ENCODE measurements around the gene PEX1. TPM values are rescaled to one million over a fixed set of nuclear protein-coding genes. Genes with fewer than 3 reads are reported as not detected.
A peak's percentile ranks its signal among the peaks of the same experiment; 100 is the strongest.

PEX1 gene
- total RNA-seq, 4 donors from 2014 or later, result 17.2 to 29.6 (median 23.1) TPM

GRCh38 chr7:92466682-92467081 lies 61.6 kb downstream of the PEX1 start:
- intact Hi-C loops (cut with DNase I; ENCODE audit: low total_unique reads), result no loop called here
- in situ Hi-C loops (cut with MboI; ENCODE audit: low pct_ligation_motif_present in 1 of 4, low pct_unique_long_range_greater_than_20kb in 1 of 4, low sequenced_read_pairs in 3 of 4), result loop anchor here in 1 of 4 donors (25.0 kb wide), 1 partner anchor 629 kb away; no protein-coding TSS in a partner anchor
- no peak for DNase-seq
- TF ChIP-seq POLR2A (IDR thresholded peaks at IDR 0.05), result no peak
- no peak for TF ChIP-seq EP300 (IDR thresholded peaks at IDR 0.05; ENCODE audit: low read depth)
- TF ChIP-seq CTCF (IDR thresholded peaks at IDR 0.05), result no peak
- TF ChIP-seq POLR2AphosphoS5 (IDR thresholded peaks at IDR 0.05), result no peak
- Histone ChIP-seq H3K4me1 (no peaks in the 10 kb centered on the region), H3K4me3 (no peak overlapping the region), H3K27me3 (no peaks in the 10 kb centered on the region), H3K9me3 (no peaks in the 10 kb centered on the region), H3K27ac (no peak overlapping the region), H3K36me3 (peaks cover 0 to 5% (median 0%) of the 10 kb centered on the region in 4 donors)
- WGBS, 2 donors (ENCODE audit: low coverage in 1 of 2), result 45 to 69% methylated on average over 2 of the region's 2 CpGs

- no peak for DNase-seq
- in situ Hi-C loops (cut with MboI; ENCODE audit: low pct_ligation_motif_present in 1 of 4, low pct_unique_long_range_greater_than_20kb in 1 of 4, low sequenced_read_pairs in 3 of 4), result loop anchor here in 1 of 4 donors (25.0 kb wide), 1 partner anchor 627 kb away; no protein-coding TSS in a partner anchor
Observed at GRCh38 chr7:92464515-92464914, 63.8 kb downstream of the PEX1 start.

GRCh38 chr7:92462560-92462959 lies 65.8 kb downstream of the PEX1 start:
- in situ Hi-C loops (cut with MboI; ENCODE audit: low pct_ligation_motif_present in 1 of 4, low pct_unique_long_range_greater_than_20kb in 1 of 4, low sequenced_read_pairs in 3 of 4) (loop anchor here in 1 of 4 donors (25.0 kb wide), 1 partner anchor 625 kb away; no protein-coding TSS in a partner anchor), intact Hi-C loops (cut with DNase I; ENCODE audit: low total_unique reads) (no loop called here)
- Histone ChIP-seq H3K9me3 (no peaks in the 10 kb centered on the region), H3K27ac (no peak overlapping the region), H3K4me1 (peaks cover 0 to 5% (median 0%) of the 10 kb centered on the region in 4 donors), H3K36me3 (peaks cover 0 to 5% (median 0%) of the 10 kb centered on the region in 4 donors), H3K4me3 (no peak overlapping the region), H3K27me3 (no peaks in the 10 kb centered on the region)
- WGBS, 2 donors (ENCODE audit: low coverage in 1 of 2), result 92 to 95% methylated on average over 2 to 3 of the region's 3 CpGs
- no peak for DNase-seq
- TF ChIP-seq CTCF (IDR thresholded peaks at IDR 0.05) (no peak), POLR2A (IDR thresholded peaks at IDR 0.05) (no peak), POLR2AphosphoS5 (IDR thresholded peaks at IDR 0.05) (no peak), EP300 (IDR thresholded peaks at IDR 0.05; ENCODE audit: low read depth) (no peak)

More at GRCh38 chr7:92464515-92464914, 63.8 kb downstream of the PEX1 start:
- intact Hi-C loops (cut with DNase I; ENCODE audit: low total_unique reads), result no loop called here
- WGBS, 2 donors (ENCODE audit: low coverage in 1 of 2), result 67 to 83% methylated on average over 2 to 3 of the region's 3 CpGs
- Histone ChIP-seq H3K27ac (no peak overlapping the region), H3K4me1 (peaks cover 0 to 5% (median 0%) of the 10 kb centered on the region in 4 donors), H3K36me3 (peaks cover 0 to 5% (median 0%) of the 10 kb centered on the region in 4 donors), H3K4me3 (no peak overlapping the region), H3K9me3 (no peaks in the 10 kb centered on the region), H3K27me3 (no peaks in the 10 kb centered on the region)
- no peak for TF ChIP-seq EP300 (IDR thresholded peaks at IDR 0.05; ENCODE audit: low read depth)
- TF ChIP-seq POLR2A (IDR thresholded peaks at IDR 0.05), result no peak
- no peak for TF ChIP-seq CTCF (IDR thresholded peaks at IDR 0.05)
- TF ChIP-seq POLR2AphosphoS5 (IDR thresholded peaks at IDR 0.05), result no peak

DNA sequence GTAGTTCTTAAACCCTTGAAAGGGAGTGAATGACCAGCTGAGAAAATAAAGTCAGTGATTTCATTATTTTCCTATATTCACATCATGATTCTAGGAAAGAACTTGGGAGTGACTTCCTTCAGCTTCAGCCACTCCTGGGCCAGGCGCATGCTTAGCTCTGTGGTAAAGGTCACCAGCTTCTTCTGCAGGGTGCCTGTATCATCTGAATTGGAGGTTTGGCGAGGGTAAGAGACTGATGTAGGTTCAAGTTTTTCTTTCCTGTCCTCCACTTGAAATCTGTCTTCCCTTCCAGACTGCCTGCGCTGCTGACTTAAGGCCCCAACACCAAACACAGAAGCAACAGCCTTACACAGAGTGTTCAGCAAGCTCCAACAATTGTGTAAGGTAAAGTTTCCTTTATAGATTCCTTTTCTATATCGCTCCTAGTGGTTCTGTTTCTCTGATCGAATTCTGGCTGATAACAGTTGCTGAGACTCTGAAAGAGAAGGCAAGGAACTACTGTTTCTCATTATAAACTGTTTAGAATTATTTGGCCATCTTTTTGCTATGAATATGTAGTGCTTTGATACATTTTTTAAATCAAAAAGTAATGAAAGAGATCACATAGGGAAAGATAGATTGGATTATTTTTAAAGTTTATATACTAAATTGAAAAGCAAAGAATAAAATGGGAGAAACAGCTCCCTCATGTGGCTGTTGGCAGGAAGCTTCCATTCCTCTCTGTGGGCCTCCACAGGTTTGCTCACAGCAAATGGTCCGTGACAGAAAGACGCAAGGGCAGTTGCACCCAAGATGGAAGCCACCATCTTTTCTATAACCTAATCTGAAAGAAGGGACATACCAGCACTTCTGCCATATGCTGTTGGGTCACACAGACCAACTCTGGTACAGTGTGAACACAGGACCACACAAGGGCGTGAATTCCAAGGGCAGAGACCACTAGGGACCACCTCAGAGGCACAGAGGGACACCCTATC lies 67.0 kb downstream of the PEX1 start:
- in situ Hi-C loops (cut with MboI; ENCODE audit: low pct_ligation_motif_present in 1 of 4, low pct_unique_long_range_greater_than_20kb in 1 of 4, low sequenced_read_pairs in 3 of 4) (loop anchor here in 1 of 4 donors (25.0 kb wide), 1 partner anchor 624 kb away; no protein-coding TSS in a partner anchor), intact Hi-C loops (cut with DNase I; ENCODE audit: low total_unique reads) (no loop called here)
- peak; percentile 25 for DNase-seq
- no peak overlapping the region for H3K27ac ChIP-seq
- 51 to 69% methylated on average over 5 to 8 of the region's 8 CpGs for WGBS, 2 donors (ENCODE audit: low coverage in 1 of 2)
- H3K36me3 ChIP-seq, result peaks cover 0 to 11% (median 3%) of the 10 kb centered on the region in 4 donors
- no peaks in the 10 kb centered on the region for H3K9me3 ChIP-seq
- H3K4me3 ChIP-seq, result no peak overlapping the region
- no peak for TF ChIP-seq EP300 (IDR thresholded peaks at IDR 0.05; ENCODE audit: low read depth)
- TF ChIP-seq CTCF (IDR thresholded peaks at IDR 0.05), result peak; percentile 44 to 64 (median 61)
- no peaks in the 10 kb centered on the region for H3K27me3 ChIP-seq
- peaks cover 0 to 5% (median 0%) of the 10 kb centered on the region in 4 donors for H3K4me1 ChIP-seq

Data from transverse colon (tissue), 4 donors.